ENCODE results near the gene GORASP1.

- TF ChIP-seq CTCF (IDR thresholded peaks at IDR 0.05): no peak
- TF ChIP-seq REST (IDR thresholded peaks at IDR 0.05; ENCODE audit: insufficient read depth in 1 of 2, low read depth in 2 of 2, low read length in 1 of 2): no peak
- no peak for TF ChIP-seq SIN3A (IDR thresholded peaks at IDR 0.05; ENCODE audit: borderline replicate concordance, insufficient read depth, low read depth, low read length)
Measured at GRCh38 chr3:39144748-39145380, 37.4 kb upstream of the GORASP1 start.
